Endothelial cell of umbilical vein (primary cell): Measurements from ENCODE around the gene CCNK. TPM values are rescaled to one million over a fixed set of nuclear protein-coding genes. Genes with fewer than 3 reads are reported as not detected.

ENCODE experiments used
- BruUV-seq: library from RNA; stranded (reverse); fragments of 400-500 nt; replicated peaks from 2 replicates; lab custom pipeline; 2021; lab: Mats Ljungman, UMichigan
- CTCF ChIA-PET: fragments of 300-600, 350-600 bp; sonication (Branson Sonifier 250); formaldehyde crosslinking; loops from one replicate; lab custom pipeline; 2021; ENCODE audit warnings: antibody characterized with exemption, inconsistent platforms; lab: Charles Lee
- POLR2A ChIA-PET: fragments of 300-600, 350-600 bp; sonication (Branson Sonifier 250); formaldehyde crosslinking; loops from one replicate; lab custom pipeline; 2021; ENCODE audit warnings: antibody characterized with exemption, inconsistent platforms; lab: Charles Lee
- DNase-seq: peaks from one replicate; pipeline ENCODE4 v3.0.0-alpha.2; 2011; ENCODE audit warnings: low read depth, low spot score
- FAIRE-seq: peaks from 2 replicates; lab custom pipeline; 2011; peaks lifted over from hg19 to GRCh38; lab: Jason Lieb, UNC
- H2AFZ ChIP-seq: 2 replicates; pipeline ENCODE4 v1.6.0; 2012; ENCODE audit warnings: low read depth, low read length, control low read depth, inconsistent platforms
- H3K27ac ChIP-seq: 2 replicates; pipeline ENCODE4 v1.5.1; 2011; ENCODE audit warnings: low read depth, mild to moderate bottlenecking, control low read depth, low read length, moderate library complexity; ENCODE audit not compliant: insufficient read depth
- H3K27me3 ChIP-seq, 2 experiments: 2 replicates each; pipeline versions ENCODE4 v1.6.0 to v1.6.1; 2011; ENCODE audit warnings: low read length in 2 of 2, mixed read lengths in 1 of 2; ENCODE audit not compliant: control insufficient read depth in 2 of 2, insufficient read depth in 2 of 2
- H3K36me3 ChIP-seq, 2 experiments: 2 replicates in 1 of 2; 3 replicates in 1 of 2; pipeline ENCODE4 v1.5.1; 2011; ENCODE audit warnings: low read length in 2 of 2, mild to moderate bottlenecking in 1 of 2, moderate library complexity in 1 of 2; ENCODE audit not compliant: control insufficient read depth in 2 of 2, insufficient read depth in 2 of 2; ENCODE audit errors: extremely low read depth in 1 of 2
- H3K4me1 ChIP-seq: 3 replicates; pipeline ENCODE4 v1.5.1; 2011; ENCODE audit warnings: mild to moderate bottlenecking, low read length; ENCODE audit not compliant: control insufficient read depth, insufficient read depth; ENCODE audit errors: extremely low read depth
- H3K4me2 ChIP-seq: 2 replicates; pipeline ENCODE4 v1.6.1; 2011; ENCODE audit warnings: low read length, control low read depth, mixed read lengths; ENCODE audit not compliant: insufficient read depth
- H3K4me3 ChIP-seq, 3 experiments: fragments of 200-600 bp in 1 of 3; sonication (generic), shearing (Covaris generic) in 1 of 3; replicated peaks in 1 of 3; 2 replicates each; pipeline ENCODE4 v1.5.1; 2011 to 2016; ENCODE audit warnings: control low read depth in 3 of 3, low read length in 3 of 3, mild to moderate bottlenecking in 2 of 3, inconsistent platforms in 1 of 3, low read depth in 1 of 3, moderate library complexity in 1 of 3; ENCODE audit not compliant: insufficient read depth in 1 of 3
- H3K79me2 ChIP-seq: 2 replicates; pipeline ENCODE4 v1.6.0; 2012; ENCODE audit warnings: low read length, inconsistent platforms; ENCODE audit not compliant: control insufficient read depth, insufficient read depth
- H3K9ac ChIP-seq: replicated peaks from 2 replicates; pipeline ENCODE3; 2011; ENCODE audit warnings: low read length, control low read depth; ENCODE audit not compliant: insufficient read depth; ENCODE audit errors: extremely low read depth
- H3K9me1 ChIP-seq: replicated peaks from 3 replicates; pipeline ENCODE4 v1.6.0; 2011; ENCODE audit warnings: mild to moderate bottlenecking, low read length; ENCODE audit not compliant: control insufficient read depth, insufficient read depth; ENCODE audit errors: extremely low read depth
- H3K9me3 ChIP-seq: replicated peaks from 2 replicates; pipeline ENCODE4 v1.5.1; 2012; ENCODE audit warnings: low read length, inconsistent platforms; ENCODE audit not compliant: control insufficient read depth, insufficient read depth
- H4K20me1 ChIP-seq: replicated peaks from 2 replicates; pipeline ENCODE3; 2011; ENCODE audit warnings: mild to moderate bottlenecking, low read length; ENCODE audit not compliant: control insufficient read depth, insufficient read depth; ENCODE audit errors: extremely low read depth
- GATA2 ChIP-seq: IDR thresholded peaks from 2 replicates; pipeline ENCODE4 v1.7.0; 2011; ENCODE audit warnings: low read depth, mild to moderate bottlenecking, moderate library complexity, mixed read lengths, low read length; ENCODE audit not compliant: insufficient read length, insufficient read depth
- JUN ChIP-seq: IDR thresholded peaks from 2 replicates; pipeline ENCODE4 v1.6.1; 2011; ENCODE audit warnings: borderline replicate concordance, low read depth; ENCODE audit not compliant: insufficient read length, insufficient read depth
- MYC ChIP-seq: IDR thresholded peaks from one replicate; pipeline ENCODE4 v1.6.1; 2011; ENCODE audit warnings: mild to moderate bottlenecking, low read depth, low read length
- POLR2AphosphoS5 ChIP-seq: IDR thresholded peaks from 2 replicates; pipeline ENCODE4 v1.6.1; 2012; ENCODE audit warnings: low read depth, mild to moderate bottlenecking, control low read depth, low read length, moderate library complexity; ENCODE audit not compliant: insufficient read depth
- dilution Hi-C: fragments of 300-500 bp; cut with MboI; formaldehyde crosslinking; loops from one replicate; pipeline ENCODE4 v1.15.0; 2019; ENCODE audit warnings: low sequenced_read_pairs; ENCODE audit not compliant: extremely low pct_ligation_motif_present
- intact Hi-C: fragments of 100-400 bp; cut with micrococcal nuclease; formaldehyde crosslinking; loops from one replicate; pipeline ENCODE4 v1.10.0; 2022
- polyA plus RNA-seq, 4 experiments: library from polyadenylated mRNA; depleted of rRNA in 3 of 4; stranded (reverse) in 3 of 4; unstranded in 1 of 4; fragments of >200 nt; gene quantifications; 2 replicates each; pipeline versions ENCODE4 v1.2.1 to v1.2.3, GENCODE V29; 2011 to 2012; ENCODE audit warnings: missing spikeins in 1 of 4
- total RNA-seq: library from RNA; stranded (reverse); gene quantifications from 2 replicates; pipeline ENCODE4 v1.2.3, GENCODE V29; 2021
- TF ChIP-seq, protein P1 (sequence below): IDR thresholded peaks from 2 replicates; pipeline ENCODE4 v1.6.1; 2011; ENCODE audit not compliant: insufficient read depth, insufficient read length
- TF ChIP-seq, protein P2 (sequence below), 2 donors: IDR thresholded peaks; 1 replicate in 1 of 2; 2 replicates in 1 of 2; pipeline ENCODE4 v1.5.1; 2011; ENCODE audit warnings: low read length in 2 of 2, mild to moderate bottlenecking in 2 of 2, moderate library complexity in 2 of 2, control low read depth in 1 of 2, inconsistent platforms in 1 of 2, low read depth in 1 of 2; ENCODE audit not compliant: insufficient read depth in 1 of 2; ENCODE audit errors: extremely low read depth in 1 of 2

The CCNK gene
- total and polyA plus RNA-seq, 2 donors (not counting 3 experiments of a cell fraction or from before 2014, with no cell fraction given), result 11.9 to 59.3 TPM

DNA sequence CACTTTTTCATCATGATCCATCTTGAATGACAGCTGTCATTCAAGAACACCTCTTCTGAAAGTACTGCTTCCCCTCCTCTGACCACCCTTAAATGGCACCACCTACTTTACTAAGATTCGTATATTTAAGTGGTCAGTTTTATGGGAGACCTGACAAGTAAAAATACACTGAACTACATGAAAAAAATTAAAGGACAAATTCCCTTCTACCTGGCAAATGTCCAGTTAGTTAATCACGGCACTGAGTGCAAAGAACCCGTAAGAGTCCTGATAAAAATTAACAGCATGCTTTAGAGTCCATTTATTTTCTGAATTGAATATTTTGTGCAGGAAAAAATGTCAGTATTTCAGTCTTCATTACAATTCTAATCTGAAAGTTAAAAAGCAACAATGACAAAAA is 49.2 kb upstream of the CCNK start:
- dilution Hi-C loops (no loop called here), intact Hi-C loops (no loop called here)
- BruUV-seq, result no TSS peak
- Histone ChIP-seq H3K9ac (no peak overlapping the region), H3K27ac (no peak overlapping the region), H3K4me1 (peaks cover 7% of the 10 kb centered on the region), H3K4me3 (no peak overlapping the region), H3K9me1 (no peaks in the 10 kb centered on the region), H3K27me3 (no peaks in the 10 kb centered on the region), H4K20me1 (no peaks in the 10 kb centered on the region), H3K9me3 (no peaks in the 10 kb centered on the region), H3K79me2 (no peaks in the 10 kb centered on the region), H3K36me3 (peaks cover 0 to 9% of the 10 kb centered on the region in 2 experiments), H2AFZ (no peak overlapping the region), H3K4me2 (no peak overlapping the region)
- no peak for DNase-seq
- POLR2A ChIA-PET, result no interaction called here
- CTCF ChIA-PET, result interaction anchor here (1.0 kb wide), 1 partner anchor 43 kb away, joined by 3 read pairs; no protein-coding TSS in a partner anchor
- FAIRE-seq, result no peak
- TF ChIP-seq, protein P1, sequence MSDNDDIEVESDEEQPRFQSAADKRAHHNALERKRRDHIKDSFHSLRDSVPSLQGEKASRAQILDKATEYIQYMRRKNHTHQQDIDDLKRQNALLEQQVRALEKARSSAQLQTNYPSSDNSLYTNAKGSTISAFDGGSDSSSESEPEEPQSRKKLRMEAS, result no peak
- TF ChIP-seq JUN (no peak), MYC (no peak), POLR2AphosphoS5 (no peak), GATA2 (no peak)
- TF ChIP-seq, protein P2, sequence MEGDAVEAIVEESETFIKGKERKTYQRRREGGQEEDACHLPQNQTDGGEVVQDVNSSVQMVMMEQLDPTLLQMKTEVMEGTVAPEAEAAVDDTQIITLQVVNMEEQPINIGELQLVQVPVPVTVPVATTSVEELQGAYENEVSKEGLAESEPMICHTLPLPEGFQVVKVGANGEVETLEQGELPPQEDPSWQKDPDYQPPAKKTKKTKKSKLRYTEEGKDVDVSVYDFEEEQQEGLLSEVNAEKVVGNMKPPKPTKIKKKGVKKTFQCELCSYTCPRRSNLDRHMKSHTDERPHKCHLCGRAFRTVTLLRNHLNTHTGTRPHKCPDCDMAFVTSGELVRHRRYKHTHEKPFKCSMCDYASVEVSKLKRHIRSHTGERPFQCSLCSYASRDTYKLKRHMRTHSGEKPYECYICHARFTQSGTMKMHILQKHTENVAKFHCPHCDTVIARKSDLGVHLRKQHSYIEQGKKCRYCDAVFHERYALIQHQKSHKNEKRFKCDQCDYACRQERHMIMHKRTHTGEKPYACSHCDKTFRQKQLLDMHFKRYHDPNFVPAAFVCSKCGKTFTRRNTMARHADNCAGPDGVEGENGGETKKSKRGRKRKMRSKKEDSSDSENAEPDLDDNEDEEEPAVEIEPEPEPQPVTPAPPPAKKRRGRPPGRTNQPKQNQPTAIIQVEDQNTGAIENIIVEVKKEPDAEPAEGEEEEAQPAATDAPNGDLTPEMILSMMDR (IDR thresholded peaks at IDR 0.05; ENCODE audit: extremely low read depth in 1 of 2, insufficient read depth in 1 of 2, low read depth in 1 of 2, low read length in 2 of 2), result no peak
